ENCODE results near the gene ADGRV1. TPM values are rescaled to one million over a fixed set of nuclear protein-coding genes. Genes with fewer than 3 reads are reported as not detected.

ADGRV1 gene
- total and polyA plus RNA-seq, 12 donors, result 129 to 2,577 (median 695) TPM

DNA sequence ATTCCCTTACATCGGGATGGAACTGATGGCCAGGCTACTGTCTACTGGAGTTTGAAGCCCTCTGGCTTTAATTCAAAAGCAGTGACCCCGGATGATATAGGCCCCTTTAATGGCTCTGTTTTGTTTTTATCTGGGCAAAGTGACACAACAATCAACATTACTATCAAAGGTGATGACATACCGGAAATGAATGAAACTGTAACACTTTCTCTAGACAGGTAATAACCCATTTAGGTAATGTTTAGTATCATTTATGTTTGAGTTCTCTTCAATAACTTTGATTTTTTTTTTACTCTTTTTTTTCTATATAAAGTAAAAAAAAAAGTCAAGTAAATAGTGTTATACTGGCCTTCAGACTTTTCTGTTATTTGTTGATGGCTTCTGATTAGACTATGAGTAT lies 79.1 kb downstream of the ADGRV1 start:
- no peaks in the 10 kb centered on the region for H3K4me1 ChIP-seq (replicated peaks in 1 of 2)
- DNase-seq, result no peak
- H3K9me3 ChIP-seq (replicated peaks in 1 of 3), result no peaks in the 10 kb centered on the region
- 62 to 70% (median 66%) methylated on average over 3 of the region's 3 CpGs for WGBS, 4 donors
- no peaks in the 10 kb centered on the region for H3K27me3 ChIP-seq
- intact Hi-C loops (cut with DNase I), result no loop called here
- H3K4me3 ChIP-seq, result no peak overlapping the region
- no peaks in the 10 kb centered on the region for H3K36me3 ChIP-seq (replicated peaks in 1 of 2)
- H3K27ac ChIP-seq, result no peak overlapping the region
- TF ChIP-seq POLR2A (IDR thresholded peaks at IDR 0.05), result no peak
- TF ChIP-seq CTCF (IDR thresholded peaks at IDR 0.05), result no peak

GRCh38 chr5:90638878-90639277 lies 80.3 kb downstream of the ADGRV1 start:
- WGBS, 4 donors, result 71 to 84% (median 73%) methylated on average over 6 of the region's 6 CpGs
- Histone ChIP-seq H3K4me3 (no peak overlapping the region), H3K9me3 (replicated peaks in 1 of 3) (no peaks in the 10 kb centered on the region), H3K4me1 (replicated peaks in 1 of 2) (no peaks in the 10 kb centered on the region), H3K27me3 (no peaks in the 10 kb centered on the region), H3K36me3 (replicated peaks in 1 of 2) (no peaks in the 10 kb centered on the region), H3K27ac (no peak overlapping the region)
- TF ChIP-seq POLR2A (IDR thresholded peaks at IDR 0.05), result no peak
- no peak for TF ChIP-seq CTCF (IDR thresholded peaks at IDR 0.05)
- no peak for DNase-seq
- intact Hi-C loops (cut with DNase I), result no loop called here

DNA sequence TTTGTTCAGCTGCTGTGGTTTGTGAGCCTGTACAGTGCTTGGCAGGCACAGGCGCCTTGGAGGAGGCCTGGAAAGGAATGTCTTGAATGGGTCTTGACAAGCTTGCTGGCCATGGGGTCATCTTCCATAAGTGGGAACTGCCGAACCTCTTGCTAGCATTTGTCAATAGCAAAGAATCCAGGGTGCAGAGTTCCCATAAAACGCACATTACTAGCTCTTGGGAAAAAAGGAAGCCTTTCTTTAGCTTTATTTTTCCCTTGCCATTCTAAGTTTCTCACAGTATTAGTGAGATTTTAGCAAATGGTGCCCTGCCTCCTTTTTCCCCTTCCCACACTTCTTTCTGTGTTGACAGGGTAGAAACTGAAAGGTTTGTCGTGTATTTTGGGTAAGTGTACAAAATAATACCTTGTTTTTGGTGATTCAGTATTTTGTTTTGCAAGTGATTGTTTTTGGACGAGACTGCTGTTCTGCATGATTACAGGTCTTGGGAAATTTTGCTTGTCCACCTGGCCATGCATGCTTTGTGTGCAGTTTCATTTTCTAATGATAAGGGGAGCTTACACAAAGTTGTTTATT lies 82.0 kb downstream of the ADGRV1 start:
- WGBS, 4 donors, result 64 to 69% (median 66%) methylated on average over 5 of the region's 5 CpGs
- H3K27ac ChIP-seq, result no peak overlapping the region
- TF ChIP-seq CTCF (IDR thresholded peaks at IDR 0.05), result no peak
- no peak for TF ChIP-seq POLR2A (IDR thresholded peaks at IDR 0.05)
- no peaks in the 10 kb centered on the region for H3K27me3 ChIP-seq
- DNase-seq, result no peak
- intact Hi-C loops (cut with DNase I), result no loop called here
- H3K36me3 ChIP-seq (replicated peaks in 1 of 2), result no peaks in the 10 kb centered on the region
- no peak overlapping the region for H3K4me3 ChIP-seq
- H3K9me3 ChIP-seq (replicated peaks in 1 of 3), result no peaks in the 10 kb centered on the region
- no peaks in the 10 kb centered on the region for H3K4me1 ChIP-seq (replicated peaks in 1 of 2)

- H3K36me3 ChIP-seq (replicated peaks in 1 of 2), result no peaks in the 10 kb centered on the region
- H3K9me3 ChIP-seq (replicated peaks in 1 of 3), result no peaks in the 10 kb centered on the region
- intact Hi-C loops (cut with DNase I), result no loop called here
- no peak for DNase-seq
- H3K4me1 ChIP-seq (replicated peaks in 1 of 2), result no peaks in the 10 kb centered on the region
- no peak for TF ChIP-seq CTCF (IDR thresholded peaks at IDR 0.05)
- TF ChIP-seq POLR2A (IDR thresholded peaks at IDR 0.05), result no peak
- H3K27ac ChIP-seq, result no peak overlapping the region
- H3K27me3 ChIP-seq, result no peaks in the 10 kb centered on the region
- H3K4me3 ChIP-seq, result no peak overlapping the region
- 54 to 63% (median 56%) methylated on average over 3 of the region's 3 CpGs for WGBS, 4 donors
These were observed 82.9 kb downstream of the ADGRV1 start for GRCh38 chr5:90641528-90641927.
